HEK293T (cell line): Measurements from ENCODE around the gene TFF2.

Experiments
- ARNT ChIP-seq: fragments of 450-650 bp; IDR thresholded peaks from 2 replicates; pipeline ENCODE4 v1.6.1; 2017; ENCODE audit warnings: mild to moderate bottlenecking
- BHLHE40 ChIP-seq: fragments of 450-650 bp; IDR thresholded peaks from 2 replicates; pipeline ENCODE4 v1.6.1; 2016; ENCODE audit warnings: mild to moderate bottlenecking, moderate library complexity, borderline replicate concordance
- ELF4 ChIP-seq: fragments of 450-650 bp; IDR thresholded peaks from 2 replicates; pipeline ENCODE4 v1.6.1; 2017; ENCODE audit warnings: antibody characterized with exemption
- FOXA1 ChIP-seq: fragments of 450-650 bp; IDR thresholded peaks from 2 replicates; pipeline ENCODE4 v1.6.1; 2016; ENCODE audit warnings: mild to moderate bottlenecking
- FOXM1 ChIP-seq: fragments of 450-650 bp; IDR thresholded peaks from 2 replicates; pipeline ENCODE4 v1.6.1; 2017; ENCODE audit warnings: mild to moderate bottlenecking, borderline replicate concordance
- HDGF ChIP-seq: fragments of 450-650 bp; IDR thresholded peaks from 2 replicates; pipeline ENCODE4 v1.6.1; 2017; ENCODE audit warnings: antibody characterized with exemption, borderline replicate concordance
- LEF1 ChIP-seq: fragments of 450-650 bp; IDR thresholded peaks from 2 replicates; pipeline ENCODE4 v1.6.1; 2017; ENCODE audit warnings: mild to moderate bottlenecking, borderline replicate concordance
- NFRKB ChIP-seq: fragments of 450-650 bp; IDR thresholded peaks from 2 replicates; pipeline ENCODE4 v1.6.1; 2016; ENCODE audit warnings: mild to moderate bottlenecking, moderate library complexity
- SUZ12 ChIP-seq: fragments of 450-650 bp; IDR thresholded peaks from 2 replicates; pipeline ENCODE4 v1.6.1; 2016; ENCODE audit warnings: mild to moderate bottlenecking
- TARDBP ChIP-seq: fragments of 450-650 bp; IDR thresholded peaks from 2 replicates; pipeline ENCODE4 v1.6.1; 2016
- TF ChIP-seq, protein P1 (sequence below): fragments of 450-650 bp; IDR thresholded peaks from 2 replicates; pipeline ENCODE4 v1.6.1; 2016

DNA sequence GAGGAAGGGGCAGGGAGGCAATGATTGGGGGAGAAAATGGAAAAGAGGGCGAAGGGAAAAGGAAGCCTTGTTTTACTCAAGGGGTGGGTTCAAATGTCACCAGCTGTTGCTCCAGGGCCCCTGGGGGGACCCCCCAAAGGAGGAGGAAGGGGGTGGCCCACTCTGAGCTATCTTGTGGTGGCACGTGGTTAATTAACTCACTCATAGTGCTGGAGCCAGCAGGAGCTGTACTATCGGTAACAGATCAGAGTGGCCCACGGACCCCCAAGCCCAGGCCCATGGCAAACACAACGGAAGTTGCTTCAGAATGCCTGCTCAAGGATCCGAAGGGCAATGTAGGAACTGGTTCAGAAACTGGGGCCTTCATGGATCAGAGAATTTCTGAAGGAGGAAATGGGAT lies 7.2 kb downstream of the TFF2 start:
- TF ChIP-seq BHLHE40 (no peak), ARNT (no peak), FOXA1 (no peak), TARDBP (no peak), HDGF (no peak), SUZ12 (no peak), LEF1 (no peak), NFRKB (no peak), FOXM1 (no peak), ELF4 (no peak)
- TF ChIP-seq, protein P1, sequence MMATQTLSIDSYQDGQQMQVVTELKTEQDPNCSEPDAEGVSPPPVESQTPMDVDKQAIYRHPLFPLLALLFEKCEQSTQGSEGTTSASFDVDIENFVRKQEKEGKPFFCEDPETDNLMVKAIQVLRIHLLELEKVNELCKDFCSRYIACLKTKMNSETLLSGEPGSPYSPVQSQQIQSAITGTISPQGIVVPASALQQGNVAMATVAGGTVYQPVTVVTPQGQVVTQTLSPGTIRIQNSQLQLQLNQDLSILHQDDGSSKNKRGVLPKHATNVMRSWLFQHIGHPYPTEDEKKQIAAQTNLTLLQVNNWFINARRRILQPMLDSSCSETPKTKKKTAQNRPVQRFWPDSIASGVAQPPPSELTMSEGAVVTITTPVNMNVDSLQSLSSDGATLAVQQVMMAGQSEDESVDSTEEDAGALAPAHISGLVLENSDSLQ: no peak
